VCaP (cell line): ENCODE data around the gene PRKG1.
"Not testable (repeated sequence)": the region's sequence is repeated elsewhere in the genome, so short reads cannot be mapped to it uniquely, and the experiment has no call there.

Source experiments
- H3K27ac ChIP-seq: fragments of 450-650 bp; 2 replicates; pipeline ENCODE4 v1.5.1; 2017
- CTCF ChIP-seq: fragments of 450-650 bp; conservative IDR thresholded peaks from 2 replicates; pipeline ENCODE4 v1.5.1; 2017; ENCODE audit warnings: mild to moderate bottlenecking, moderate library complexity

Gene PRKG1

GRCh38 chr10:51544933-51545332, 470.6 kb downstream of the PRKG1 start:
- no peak overlapping the region for H3K27ac ChIP-seq
- TF ChIP-seq CTCF = no peak

GRCh38 chr10:51547941-51548340, 473.7 kb downstream of the PRKG1 start:
- H3K27ac ChIP-seq = no peak overlapping the region
- TF ChIP-seq CTCF = no peak

- no peak for TF ChIP-seq CTCF
- H3K27ac ChIP-seq = no peak overlapping the region
These were observed 478.6 kb downstream of the PRKG1 start for GRCh38 chr10:51552879-51553278.

- TF ChIP-seq CTCF = no peak
These were observed 490.7 kb downstream of the PRKG1 start for GRCh38 chr10:51564896-51565510.

GRCh38 chr10:51567271-51567670, 493.0 kb downstream of the PRKG1 start:
- TF ChIP-seq CTCF = no peak
- H3K27ac ChIP-seq = no peak overlapping the region

More at GRCh38 chr10:51564896-51565510, 490.7 kb downstream of the PRKG1 start:
- H3K27ac ChIP-seq = no peak overlapping the region

GRCh38 chr10:51569467-51569866, 495.2 kb downstream of the PRKG1 start:
- no peak for TF ChIP-seq CTCF
- no peak overlapping the region for H3K27ac ChIP-seq

- TF ChIP-seq CTCF = no peak
- H3K27ac ChIP-seq = no peak overlapping the region
These were observed 500.2 kb downstream of the PRKG1 start for GRCh38 chr10:51574248-51575048.

- H3K27ac ChIP-seq = not testable (repeated sequence)
These were observed 506.9 kb downstream of the PRKG1 start for GRCh38 chr10:51581196-51581595.
